ENCODE results near the gene CDC42. TPM values are rescaled to one million over a fixed set of nuclear protein-coding genes. Genes with fewer than 3 reads are reported as not detected.
"Not testable (repeated sequence)": the region's sequence is repeated elsewhere in the genome, so short reads cannot be mapped to it uniquely, and the experiment has no call there.

The CDC42 gene
- total RNA-seq, 1 donor from 2014 or later = 221 TPM

GRCh38 chr1:22031214-22031962 is 21.1 kb upstream of the CDC42 start:
- intact Hi-C loops (cut with DNase I) = no loop called here
- ATAC-seq (peak; percentile 55), DNase-seq (ENCODE audit: low spot score) (no peak)

GRCh38 chr1:22034834-22035233 is 17.7 kb upstream of the CDC42 start:
- intact Hi-C loops (cut with DNase I); ATAC-seq; DNase-seq (ENCODE audit: low spot score): not testable (repeated sequence)

GRCh38 chr1:22037520-22037919 is 15.0 kb upstream of the CDC42 start:
- intact Hi-C loops (cut with DNase I) = no loop called here
- ATAC-seq (no peak), DNase-seq (ENCODE audit: low spot score) (no peak)

GRCh38 chr1:22038036-22038435 is 14.5 kb upstream of the CDC42 start:
- intact Hi-C loops (cut with DNase I) = no loop called here
- DNase-seq (ENCODE audit: low spot score) (peak; percentile 67), ATAC-seq (peak; percentile 81)

- ATAC-seq = peak; percentile 77
- intact Hi-C loops (cut with DNase I) = no loop called here
- DNase-seq (ENCODE audit: low spot score) = no peak
These were observed 12.8 kb upstream of the CDC42 start for GRCh38 chr1:22039594-22040285.

GRCh38 chr1:22040286-22040623 is 12.3 kb upstream of the CDC42 start:
- intact Hi-C loops (cut with DNase I) = no loop called here
- no peak for ATAC-seq

GRCh38 chr1:22041505-22041904 is 11.0 kb upstream of the CDC42 start:
- intact Hi-C loops (cut with DNase I) = no loop called here

More at GRCh38 chr1:22040286-22040623, 12.3 kb upstream of the CDC42 start:
- no peak for DNase-seq (ENCODE audit: low spot score)

GRCh38 chr1:22043198-22043769 is 9.2 kb upstream of the CDC42 start:
- ATAC-seq (no peak), DNase-seq (ENCODE audit: low spot score) (no peak)

More at GRCh38 chr1:22041505-22041904, 11.0 kb upstream of the CDC42 start:
- no peak for DNase-seq (ENCODE audit: low spot score)
- ATAC-seq = no peak

GRCh38 chr1:22044690-22045420 is 7.7 kb upstream of the CDC42 start:
- ATAC-seq (no peak), DNase-seq (ENCODE audit: low spot score) (no peak)
- intact Hi-C loops (cut with DNase I) = no loop called here

More at GRCh38 chr1:22043198-22043769, 9.2 kb upstream of the CDC42 start:
- intact Hi-C loops (cut with DNase I) = no loop called here

GRCh38 chr1:22045604-22046228 is 6.8 kb upstream of the CDC42 start:
- no peak for DNase-seq (ENCODE audit: low spot score)
- intact Hi-C loops (cut with DNase I) = no loop called here
- ATAC-seq = no peak

- no peak for DNase-seq (ENCODE audit: low spot score)
- no peak for ATAC-seq
- intact Hi-C loops (cut with DNase I) = no loop called here
These were observed 3.9 kb upstream of the CDC42 start for GRCh38 chr1:22048351-22049192.

- no peak for ATAC-seq
- DNase-seq (ENCODE audit: low spot score) = no peak
- intact Hi-C loops (cut with DNase I) = no loop called here
These were observed 2.2 kb upstream of the CDC42 start for GRCh38 chr1:22050330-22050729.

- intact Hi-C loops (cut with DNase I) = no loop called here
- DNase-seq (ENCODE audit: low spot score) = no peak
- ATAC-seq = peak; percentile 5
These were observed 848 bp upstream of the CDC42 start for GRCh38 chr1:22051607-22052114.

- DNase-seq (ENCODE audit: low spot score) = peak; percentile 74
- intact Hi-C loops (cut with DNase I) = no loop called here
- ATAC-seq = peak; percentile 61
These were observed 730 bp downstream of the CDC42 start for GRCh38 chr1:22053017-22053860.

GRCh38 chr1:22053861-22054770 is 1.6 kb downstream of the CDC42 start:
- DNase-seq (ENCODE audit: low spot score) = no peak
- ATAC-seq = no peak
- intact Hi-C loops (cut with DNase I) = no loop called here

GRCh38 chr1:22055463-22055862 is 3.0 kb downstream of the CDC42 start:
- no peak for DNase-seq (ENCODE audit: low spot score)
- no peak for ATAC-seq
- intact Hi-C loops (cut with DNase I) = no loop called here
